Osteocyte (in vitro differentiated cells): ENCODE data around the gene MLST8. TPM values are rescaled to one million over a fixed set of nuclear protein-coding genes. Genes with fewer than 3 reads are reported as not detected.
A peak's percentile ranks its signal among the peaks of the same experiment; 100 is the strongest.

Experiments used
- DNase-seq: peaks from one replicate; pipeline ENCODE4 v3.0.0; 2021; ENCODE audit warnings: mixed read lengths; ENCODE audit not compliant: unreplicated experiment; ENCODE audit errors: extremely low spot score
- H3K27ac Mint-ChIP-seq: one replicate; pipeline ENCODE4 v1.8.0; 2021; ENCODE audit warnings: mild to moderate bottlenecking, mixed read lengths; ENCODE audit not compliant: unreplicated experiment
- H3K27me3 Mint-ChIP-seq: one replicate; pipeline ENCODE4 v1.8.0; 2021; ENCODE audit warnings: mixed read lengths; ENCODE audit not compliant: unreplicated experiment
- H3K36me3 Mint-ChIP-seq: one replicate; pipeline ENCODE4 v1.8.0; 2021; ENCODE audit warnings: mixed read lengths; ENCODE audit not compliant: unreplicated experiment
- H3K4me1 Mint-ChIP-seq: one replicate; pipeline ENCODE4 v1.8.0; 2021; ENCODE audit warnings: mixed read lengths; ENCODE audit not compliant: unreplicated experiment
- H3K4me3 Mint-ChIP-seq: one replicate; pipeline ENCODE4 v1.8.0; 2021; ENCODE audit warnings: mild to moderate bottlenecking, moderate library complexity, mixed read lengths; ENCODE audit not compliant: unreplicated experiment
- H3K9me3 Mint-ChIP-seq: one replicate; pipeline ENCODE4 v1.8.0; 2021; ENCODE audit warnings: mixed read lengths; ENCODE audit not compliant: unreplicated experiment
- total RNA-seq: library from RNA; stranded (reverse); gene quantifications from 2 replicates; pipeline ENCODE4 v1.2.1, GENCODE V29; 2021
- TF ChIP-seq, protein P1 (sequence below): fragments of 200-600 bp; sonication (generic); IDR thresholded peaks from 2 replicates; pipeline ENCODE4 v1.5.0; 2021; ENCODE audit warnings: antibody characterized with exemption, mild to moderate bottlenecking, moderate library complexity

The MLST8 gene
- total RNA-seq, 1 donor from 2014 or later = 60.2 TPM

DNA sequence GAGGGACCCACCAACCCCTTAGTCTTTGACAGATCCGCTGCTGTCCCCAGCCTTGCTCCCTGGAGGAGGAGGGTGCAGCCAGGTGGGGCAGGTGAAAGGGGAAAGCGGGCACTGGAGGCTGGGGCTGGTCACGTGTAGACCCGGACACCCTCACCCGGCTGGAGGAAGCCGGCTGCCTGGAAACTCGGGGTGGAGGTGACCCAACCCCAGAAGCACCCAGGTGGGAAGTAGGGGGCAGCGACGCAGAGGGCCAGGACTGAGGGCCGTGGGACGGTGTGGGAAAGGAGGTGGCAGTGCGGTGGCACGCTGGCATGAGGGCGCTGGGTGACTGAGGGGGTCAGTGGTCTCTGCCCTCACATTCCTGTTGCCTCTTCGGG is 47.0 kb upstream of the MLST8 start:
- no peaks in the 10 kb centered on the region for H3K9me3 Mint-ChIP-seq
- no peaks in the 10 kb centered on the region for H3K27me3 Mint-ChIP-seq
- TF ChIP-seq, protein P1, sequence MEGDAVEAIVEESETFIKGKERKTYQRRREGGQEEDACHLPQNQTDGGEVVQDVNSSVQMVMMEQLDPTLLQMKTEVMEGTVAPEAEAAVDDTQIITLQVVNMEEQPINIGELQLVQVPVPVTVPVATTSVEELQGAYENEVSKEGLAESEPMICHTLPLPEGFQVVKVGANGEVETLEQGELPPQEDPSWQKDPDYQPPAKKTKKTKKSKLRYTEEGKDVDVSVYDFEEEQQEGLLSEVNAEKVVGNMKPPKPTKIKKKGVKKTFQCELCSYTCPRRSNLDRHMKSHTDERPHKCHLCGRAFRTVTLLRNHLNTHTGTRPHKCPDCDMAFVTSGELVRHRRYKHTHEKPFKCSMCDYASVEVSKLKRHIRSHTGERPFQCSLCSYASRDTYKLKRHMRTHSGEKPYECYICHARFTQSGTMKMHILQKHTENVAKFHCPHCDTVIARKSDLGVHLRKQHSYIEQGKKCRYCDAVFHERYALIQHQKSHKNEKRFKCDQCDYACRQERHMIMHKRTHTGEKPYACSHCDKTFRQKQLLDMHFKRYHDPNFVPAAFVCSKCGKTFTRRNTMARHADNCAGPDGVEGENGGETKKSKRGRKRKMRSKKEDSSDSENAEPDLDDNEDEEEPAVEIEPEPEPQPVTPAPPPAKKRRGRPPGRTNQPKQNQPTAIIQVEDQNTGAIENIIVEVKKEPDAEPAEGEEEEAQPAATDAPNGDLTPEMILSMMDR = no peak
- peaks cover 59% of the 10 kb centered on the region for H3K4me1 Mint-ChIP-seq
- H3K27ac Mint-ChIP-seq = peak overlapping the region; percentile 83
- H3K36me3 Mint-ChIP-seq = no peaks in the 10 kb centered on the region
- no peak for DNase-seq
- peak overlapping the region; percentile 94 for H3K4me3 Mint-ChIP-seq

GRCh38 chr16:2159175-2159838 is 45.9 kb upstream of the MLST8 start:
- Mint-ChIP-seq H3K27me3 (no peaks in the 10 kb centered on the region), H3K9me3 (no peaks in the 10 kb centered on the region), H3K4me1 (peaks cover 49% of the 10 kb centered on the region), H3K36me3 (no peaks in the 10 kb centered on the region), H3K27ac (peak overlapping the region; percentile 50), H3K4me3 (no peak overlapping the region)
- TF ChIP-seq, protein P1 = no peak
- no peak for DNase-seq

- DNase-seq = no peak
Measured at GRCh38 chr16:2160915-2161551, 44.2 kb upstream of the MLST8 start.

GRCh38 chr16:2161911-2162310 is 43.3 kb upstream of the MLST8 start:
- no peak for DNase-seq
- peak overlapping the region; percentile 18 for H3K27ac Mint-ChIP-seq
- H3K4me3 Mint-ChIP-seq = no peak overlapping the region
- peaks cover 5% of the 10 kb centered on the region for H3K36me3 Mint-ChIP-seq
- H3K27me3 Mint-ChIP-seq = no peaks in the 10 kb centered on the region
- H3K4me1 Mint-ChIP-seq = peaks cover 39% of the 10 kb centered on the region
- H3K9me3 Mint-ChIP-seq = no peaks in the 10 kb centered on the region
- TF ChIP-seq, protein P1 = no peak

More at GRCh38 chr16:2160915-2161551, 44.2 kb upstream of the MLST8 start:
- H3K9me3 Mint-ChIP-seq = no peaks in the 10 kb centered on the region
- TF ChIP-seq, protein P1 = no peak
- peak overlapping the region; percentile 41 for H3K27ac Mint-ChIP-seq
- H3K27me3 Mint-ChIP-seq = no peaks in the 10 kb centered on the region
- no peak overlapping the region for H3K4me3 Mint-ChIP-seq
- H3K36me3 Mint-ChIP-seq = peaks cover 3% of the 10 kb centered on the region
- H3K4me1 Mint-ChIP-seq = peaks cover 46% of the 10 kb centered on the region

GRCh38 chr16:2162676-2163118 is 42.6 kb upstream of the MLST8 start:
- Mint-ChIP-seq H3K4me1 (peaks cover 31% of the 10 kb centered on the region), H3K9me3 (no peaks in the 10 kb centered on the region), H3K27me3 (no peaks in the 10 kb centered on the region), H3K4me3 (no peak overlapping the region), H3K27ac (no peak overlapping the region), H3K36me3 (peaks cover 5% of the 10 kb centered on the region)
- TF ChIP-seq, protein P1 = no peak
- DNase-seq = no peak
